ENCODE data around the gene EFNB1.

DNA sequence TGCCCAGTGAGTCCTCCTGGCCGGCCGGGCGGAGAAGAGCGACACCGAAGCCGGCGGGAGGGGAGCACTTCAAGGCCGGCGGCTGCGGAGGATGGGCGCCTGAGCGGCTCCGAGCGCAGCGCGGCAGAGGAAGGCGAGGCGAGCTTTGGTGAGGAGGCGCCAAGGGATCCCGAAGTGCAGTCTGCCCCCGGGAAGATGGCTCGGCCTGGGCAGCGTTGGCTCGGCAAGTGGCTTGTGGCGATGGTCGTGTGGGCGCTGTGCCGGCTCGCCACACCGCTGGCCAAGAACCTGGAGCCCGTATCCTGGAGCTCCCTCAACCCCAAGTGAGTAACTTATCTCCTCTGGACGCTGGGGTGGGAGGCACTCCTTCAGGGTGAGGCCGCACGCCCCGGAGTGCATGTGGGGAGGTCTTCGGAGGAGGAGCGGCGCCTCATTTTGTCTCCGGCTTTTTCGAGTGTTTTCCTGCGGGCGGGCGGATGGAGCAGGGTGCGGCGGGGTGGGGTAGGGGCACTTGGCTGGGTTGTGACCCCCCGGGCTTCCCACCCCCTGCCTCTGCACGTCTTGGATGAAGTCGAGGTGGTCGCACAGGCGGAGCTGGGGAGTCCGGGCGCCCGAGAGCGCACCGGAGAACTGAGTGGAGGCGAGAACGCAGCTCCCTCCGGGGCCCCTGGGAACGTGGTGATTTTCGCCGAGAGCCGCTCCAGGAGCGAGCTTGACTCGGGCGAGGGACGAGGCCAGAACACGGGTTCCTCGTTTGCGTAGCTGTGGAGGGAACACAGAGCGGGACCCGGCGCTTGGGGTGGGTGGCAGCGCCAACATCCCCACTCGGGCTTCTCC lies 979 bp downstream of the EFNB1 start:
- TF ChIP-seq, protein P1, sequence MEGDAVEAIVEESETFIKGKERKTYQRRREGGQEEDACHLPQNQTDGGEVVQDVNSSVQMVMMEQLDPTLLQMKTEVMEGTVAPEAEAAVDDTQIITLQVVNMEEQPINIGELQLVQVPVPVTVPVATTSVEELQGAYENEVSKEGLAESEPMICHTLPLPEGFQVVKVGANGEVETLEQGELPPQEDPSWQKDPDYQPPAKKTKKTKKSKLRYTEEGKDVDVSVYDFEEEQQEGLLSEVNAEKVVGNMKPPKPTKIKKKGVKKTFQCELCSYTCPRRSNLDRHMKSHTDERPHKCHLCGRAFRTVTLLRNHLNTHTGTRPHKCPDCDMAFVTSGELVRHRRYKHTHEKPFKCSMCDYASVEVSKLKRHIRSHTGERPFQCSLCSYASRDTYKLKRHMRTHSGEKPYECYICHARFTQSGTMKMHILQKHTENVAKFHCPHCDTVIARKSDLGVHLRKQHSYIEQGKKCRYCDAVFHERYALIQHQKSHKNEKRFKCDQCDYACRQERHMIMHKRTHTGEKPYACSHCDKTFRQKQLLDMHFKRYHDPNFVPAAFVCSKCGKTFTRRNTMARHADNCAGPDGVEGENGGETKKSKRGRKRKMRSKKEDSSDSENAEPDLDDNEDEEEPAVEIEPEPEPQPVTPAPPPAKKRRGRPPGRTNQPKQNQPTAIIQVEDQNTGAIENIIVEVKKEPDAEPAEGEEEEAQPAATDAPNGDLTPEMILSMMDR (IDR thresholded peaks at IDR 0.05), result no peak
- no peak for TF ChIP-seq EZH2 (IDR thresholded peaks at IDR 0.05)

All from neural progenitor cell (in vitro differentiated cells).